GM13977 (cell line): ENCODE data around the gene FBXO47.
"Not testable (repeated sequence)": the region's sequence is repeated elsewhere in the genome, so short reads cannot be mapped to it uniquely, and the experiment has no call there.

ENCODE experiments used
- DNase-seq: peaks from one replicate; pipeline ENCODE4 v3.0.0; 2012; ENCODE audit warnings: low spot score
- CTCF ChIP-seq: IDR thresholded peaks from 2 replicates; pipeline ENCODE4 v1.5.1; 2012; ENCODE audit warnings: mild to moderate bottlenecking, control low read depth; ENCODE audit not compliant: insufficient read depth; ENCODE audit errors: extremely low read depth, missing control alignments
- in situ Hi-C: fragments of 300-500 bp; cut with MboI; formaldehyde crosslinking; loops from one replicate; pipeline ENCODE4 v1.12.0; 2022; ENCODE audit warnings: low sequenced_read_pairs, low pct_unique_long_range_greater_than_20kb, mixed read lengths, inconsistent platforms; ENCODE audit not compliant: unreplicated experiment

FBXO47 gene

GRCh38 chr17:38978180-38978579, 11.0 kb upstream of the FBXO47 start:
- no peak for TF ChIP-seq CTCF
- in situ Hi-C loops = no loop called here
- DNase-seq = no peak

GRCh38 chr17:38976187-38976551, 9.0 kb upstream of the FBXO47 start:
- in situ Hi-C loops, DNase-seq: not testable (repeated sequence)

- in situ Hi-C loops = no loop called here
- no peak for DNase-seq
Measured at GRCh38 chr17:38970804-38971203, 3.6 kb upstream of the FBXO47 start.

GRCh38 chr17:38970128-38970527, 2.9 kb upstream of the FBXO47 start:
- no peak for TF ChIP-seq CTCF
- in situ Hi-C loops = no loop called here
- no peak for DNase-seq

More at GRCh38 chr17:38970804-38971203, 3.6 kb upstream of the FBXO47 start:
- TF ChIP-seq CTCF = no peak

- no peak for TF ChIP-seq CTCF
- in situ Hi-C loops = no loop called here
- no peak for DNase-seq
Measured at GRCh38 chr17:38969281-38969680, 2.1 kb upstream of the FBXO47 start.

- no peak for DNase-seq
- no peak for TF ChIP-seq CTCF
- in situ Hi-C loops = no loop called here
Measured at GRCh38 chr17:38961413-38961812, 5.8 kb downstream of the FBXO47 start.

- DNase-seq = no peak
- in situ Hi-C loops = no loop called here
- TF ChIP-seq CTCF = no peak
Measured at GRCh38 chr17:38960402-38960801, 6.8 kb downstream of the FBXO47 start.
